Transverse colon (tissue), 4 donors: ENCODE results near the gene TTLL5. TPM values are rescaled to one million over a fixed set of nuclear protein-coding genes. Genes with fewer than 3 reads are reported as not detected.

Source experiments
- DNase-seq: peaks from one replicate; pipeline ENCODE4 v3.0.0-alpha.2; 2019
- H3K27ac ChIP-seq, 4 donors: fragments of 200-600 bp; sonication (generic); 2 replicates each; pipeline ENCODE4 v1.5.1; 2016 to 2018; ENCODE audit warnings: inconsistent platforms in 4 of 4
- H3K27me3 ChIP-seq: fragments of 200-600 bp; sonication (generic); 2 replicates; pipeline ENCODE4 v1.5.1; 2017; ENCODE audit warnings: inconsistent platforms
- H3K36me3 ChIP-seq, 4 donors: fragments of 200-600 bp; sonication (generic); 2 replicates each; pipeline ENCODE4 v1.5.1; 2017 to 2019; ENCODE audit warnings: inconsistent platforms in 4 of 4
- H3K4me1 ChIP-seq, 4 donors: fragments of 200-600 bp; sonication (generic); 2 replicates each; pipeline ENCODE4 v1.5.1; 2017 to 2020; ENCODE audit warnings: inconsistent platforms in 4 of 4
- H3K4me3 ChIP-seq, 4 donors: fragments of 200-600 bp; sonication (generic); 1 replicate in 1 of 4; 2 replicates in 3 of 4; pipeline versions ENCODE4 v1.5.1 to v1.6.1; 2017 to 2019; ENCODE audit warnings: inconsistent platforms in 4 of 4
- H3K9me3 ChIP-seq, 2 donors: fragments of 200-600 bp; sonication (generic); 2 replicates each; pipeline ENCODE4 v1.5.1; 2017 to 2019; ENCODE audit warnings: inconsistent platforms in 2 of 2
- CTCF ChIP-seq, 5 experiments: fragments of 200-600 bp in 3 of 5; fragments of 450-650 bp in 2 of 5; sonication (generic) in 3 of 5; IDR thresholded peaks; 1 replicate in 2 of 5; 2 replicates in 3 of 5; pipeline ENCODE4 v1.5.1; 2016 to 2017; ENCODE audit warnings: antibody characterized with exemption in 5 of 5, inconsistent platforms in 3 of 5, mild to moderate bottlenecking in 2 of 5, moderate library complexity in 1 of 5
- EP300 ChIP-seq: sonication (generic); formaldehyde crosslinking; IDR thresholded peaks from one replicate; pipeline ENCODE4 v1.6.1; 2017; ENCODE audit warnings: antibody characterized with exemption, low read depth
- POLR2A ChIP-seq: fragments of 450-650 bp; IDR thresholded peaks from one replicate; pipeline ENCODE4 v1.6.1; 2016; ENCODE audit warnings: antibody characterized with exemption, mild to moderate bottlenecking, moderate library complexity
- POLR2AphosphoS5 ChIP-seq, 3 donors: sonication (generic); formaldehyde crosslinking; IDR thresholded peaks; one replicate each; pipeline ENCODE4 v1.6.1; 2016; ENCODE audit warnings: antibody characterized with exemption in 3 of 3
- WGBS, 2 donors: methylation state at CpG; one replicate each; pipeline ENCODE4 v1.1.5; 2018; ENCODE audit warnings: low coverage in 1 of 2; 5-methylcytosine and 5-hydroxymethylcytosine counted together
- in situ Hi-C, 4 donors: fragments of 200-750 bp; cut with MboI; loops; one replicate each; pipeline versions ENCODE4 v1.15.0 to v1.15.1; 2017; ENCODE audit warnings: low sequenced_read_pairs in 3 of 4, low pct_ligation_motif_present in 1 of 4, low pct_unique_long_range_greater_than_20kb in 1 of 4
- intact Hi-C: fragments of 100-400 bp; cut with DNase I; formaldehyde crosslinking; loops from one replicate; pipeline ENCODE4 v1.15.1; 2023; ENCODE audit warnings: low total_unique reads
- total RNA-seq, 4 donors: library from RNA; depleted of rRNA; stranded (reverse); fragments of >200 nt; gene quantifications; one replicate each; pipeline ENCODE4 v1.1.0, GENCODE V29; 2016

The TTLL5 gene
- total RNA-seq, 4 donors from 2014 or later, result 16.1 to 264 (median 40.8) TPM

GRCh38 chr14:75863221-75863620 lies 202.2 kb downstream of the TTLL5 start:
- TF ChIP-seq CTCF (IDR thresholded peaks at IDR 0.05) (no peak), EP300 (no peak)
- H3K4me3 ChIP-seq, result no peak overlapping the region
- in situ Hi-C loops (no loop called here), intact Hi-C loops (no loop called here)
- WGBS, 2 donors, result 85 to 100% methylated on average over 1 to 2 of the region's 2 CpGs
- no peaks in the 10 kb centered on the region for H3K36me3 ChIP-seq
- DNase-seq, result no peak
- peaks cover 0 to 20% (median 6%) of the 10 kb centered on the region in 4 donors for H3K4me1 ChIP-seq
- no peaks in the 10 kb centered on the region for H3K9me3 ChIP-seq
- H3K27ac ChIP-seq, result no peak overlapping the region
- H3K27me3 ChIP-seq, result no peaks in the 10 kb centered on the region

DNA sequence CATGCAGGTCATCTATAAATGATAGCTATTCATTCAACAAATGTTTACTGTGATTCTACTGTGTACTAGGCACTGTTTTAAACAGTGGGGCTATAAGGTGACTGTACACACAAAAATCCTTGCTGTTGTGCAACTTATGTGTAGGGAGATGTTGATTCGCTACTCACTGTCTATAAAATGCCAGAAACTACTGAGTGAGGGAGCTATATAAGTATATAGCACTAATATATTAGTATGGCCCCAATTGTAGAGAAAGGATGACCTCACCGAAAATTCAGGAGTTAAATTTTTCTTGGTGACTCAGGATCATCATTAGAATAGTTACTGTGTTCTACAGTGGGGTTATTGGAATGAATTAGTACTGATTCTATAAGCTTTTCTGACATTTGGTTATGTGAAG lies 203.3 kb downstream of the TTLL5 start:
- intact Hi-C loops, result no loop called here
- Histone ChIP-seq H3K27me3 (no peaks in the 10 kb centered on the region), H3K4me1 (peaks cover 0 to 27% (median 9%) of the 10 kb centered on the region in 4 donors), H3K4me3 (no peak overlapping the region), H3K9me3 (no peaks in the 10 kb centered on the region), H3K27ac (no peak overlapping the region), H3K36me3 (no peaks in the 10 kb centered on the region)
- 56 to 76% methylated on average over 1 to 2 of the region's 2 CpGs for WGBS, 2 donors
- TF ChIP-seq POLR2AphosphoS5 (IDR thresholded peaks at IDR 0.05) (no peak), EP300 (no peak), CTCF (IDR thresholded peaks at IDR 0.05) (no peak), POLR2A (no peak)
- no peak for DNase-seq
- in situ Hi-C loops, result no loop called here

GRCh38 chr14:75865531-75865930 lies 204.5 kb downstream of the TTLL5 start:
- in situ Hi-C loops, result no loop called here
- 65 to 74% methylated on average over 2 of the region's 2 CpGs for WGBS, 2 donors
- TF ChIP-seq CTCF (IDR thresholded peaks at IDR 0.05), result no peak
- Histone ChIP-seq H3K9me3 (no peaks in the 10 kb centered on the region), H3K4me1 (peaks cover 0 to 23% (median 9%) of the 10 kb centered on the region in 4 donors), H3K4me3 (no peak overlapping the region), H3K27me3 (no peaks in the 10 kb centered on the region), H3K27ac (no peak overlapping the region), H3K36me3 (no peaks in the 10 kb centered on the region)
- intact Hi-C loops, result no loop called here
- no peak for DNase-seq

DNA sequence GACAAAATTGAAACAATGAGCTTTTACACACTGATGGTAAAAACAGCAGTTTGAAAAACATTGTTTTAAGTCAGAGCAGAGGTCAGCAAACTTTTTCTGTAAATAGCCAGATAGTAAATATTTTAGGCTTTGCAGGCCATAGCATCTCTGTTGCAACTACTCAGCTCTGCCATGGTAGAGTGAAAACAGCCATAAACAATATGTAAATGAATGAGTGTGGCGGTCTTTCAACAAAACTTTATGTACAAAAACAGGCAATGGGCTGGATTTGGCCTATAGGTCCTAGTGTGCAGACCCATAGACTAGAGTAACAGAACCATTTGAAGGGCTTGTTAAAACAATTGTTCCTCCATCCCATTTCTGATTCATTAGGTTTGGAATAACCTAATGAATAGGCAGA lies 205.9 kb downstream of the TTLL5 start:
- Histone ChIP-seq H3K4me1 (peaks cover 0 to 25% (median 6%) of the 10 kb centered on the region in 4 donors), H3K9me3 (no peaks in the 10 kb centered on the region), H3K27ac (no peak overlapping the region), H3K36me3 (no peaks in the 10 kb centered on the region), H3K27me3 (no peaks in the 10 kb centered on the region), H3K4me3 (no peak overlapping the region)
- intact Hi-C loops (no loop called here), in situ Hi-C loops (no loop called here)
- 97 to 100% methylated on average over 1 of the region's 1 CpG for WGBS, 2 donors
- DNase-seq, result no peak
- TF ChIP-seq POLR2AphosphoS5 (IDR thresholded peaks at IDR 0.05) (no peak), POLR2A (no peak), EP300 (no peak), CTCF (IDR thresholded peaks at IDR 0.05) (no peak)
